Measurements from ENCODE around the gene PIK3C2G.

Gene PIK3C2G

DNA sequence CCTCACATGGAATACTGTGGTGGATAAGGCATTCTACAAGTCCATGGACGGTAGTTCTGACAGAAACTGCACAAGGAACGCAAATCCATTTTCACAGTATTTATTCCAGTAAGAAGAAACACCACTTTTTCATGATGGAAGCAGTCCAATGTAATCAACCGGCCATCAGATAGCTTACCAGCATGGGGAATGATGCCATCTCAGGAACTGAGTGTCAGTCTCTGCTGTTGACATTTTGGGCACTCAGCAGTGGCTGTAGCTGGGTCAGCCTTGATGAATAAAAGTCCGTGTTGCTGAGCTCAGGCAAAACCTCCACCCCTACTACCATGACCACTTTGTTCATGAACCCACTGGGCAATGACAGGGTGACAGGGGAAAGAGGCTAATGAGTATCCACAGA, 373.1 kb downstream of the PIK3C2G start:
- Histone ChIP-seq H3K4me1 (ENCODE audit: control insufficient read depth, insufficient read depth, low read length) (no peaks in the 10 kb centered on the region), H3K9ac (ENCODE audit: low read length) (no peak overlapping the region), H3K4me3 (ENCODE audit: low read length) (no peak overlapping the region), H3K27me3 (ENCODE audit: control insufficient read depth, insufficient read depth, low read length) (no peaks in the 10 kb centered on the region), H3K36me3 (ENCODE audit: control insufficient read depth, insufficient read depth, low read length) (no peaks in the 10 kb centered on the region), H3K9me3 (ENCODE audit: control insufficient read depth, low read length) (no peaks in the 10 kb centered on the region)

- Histone ChIP-seq H3K27me3 (ENCODE audit: control insufficient read depth, insufficient read depth, low read length) (no peaks in the 10 kb centered on the region), H3K9ac (ENCODE audit: low read length) (no peak overlapping the region), H3K36me3 (ENCODE audit: control insufficient read depth, insufficient read depth, low read length) (no peaks in the 10 kb centered on the region), H3K4me1 (ENCODE audit: control insufficient read depth, insufficient read depth, low read length) (no peaks in the 10 kb centered on the region), H3K4me3 (ENCODE audit: low read length) (no peak overlapping the region), H3K9me3 (ENCODE audit: control insufficient read depth, low read length) (no peaks in the 10 kb centered on the region)
Observed at GRCh38 chr12:18640321-18640955, 379.1 kb downstream of the PIK3C2G start.

DNA sequence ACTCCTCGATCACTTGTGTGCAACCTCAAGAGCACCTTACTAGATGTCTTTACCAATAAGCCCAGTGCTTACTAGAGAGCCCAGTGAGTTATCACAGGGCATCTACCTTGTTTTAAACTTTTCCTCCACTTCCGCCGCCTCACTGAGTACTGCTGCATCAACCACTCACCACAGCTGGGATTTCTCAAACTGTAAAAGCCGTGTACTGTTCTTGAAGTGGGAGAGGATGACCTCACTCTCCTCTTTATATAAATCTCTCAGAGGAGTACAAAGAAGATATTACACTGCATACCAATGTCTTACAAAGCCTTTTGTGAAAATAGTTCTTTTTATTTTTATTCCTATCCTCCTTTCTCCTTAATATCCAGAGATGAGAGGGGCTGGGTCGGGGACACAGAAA, 382.4 kb downstream of the PIK3C2G start:
- H3K9ac ChIP-seq (ENCODE audit: low read length), result no peak overlapping the region
- no peaks in the 10 kb centered on the region for H3K9me3 ChIP-seq (ENCODE audit: control insufficient read depth, low read length)
- H3K4me3 ChIP-seq (ENCODE audit: low read length), result no peak overlapping the region
- no peaks in the 10 kb centered on the region for H3K36me3 ChIP-seq (ENCODE audit: control insufficient read depth, insufficient read depth, low read length)
- no peaks in the 10 kb centered on the region for H3K27me3 ChIP-seq (ENCODE audit: control insufficient read depth, insufficient read depth, low read length)
- no peaks in the 10 kb centered on the region for H3K4me1 ChIP-seq (ENCODE audit: control insufficient read depth, insufficient read depth, low read length)

- no peak overlapping the region for H3K9ac ChIP-seq (ENCODE audit: low read length)
- H3K27me3 ChIP-seq (ENCODE audit: control insufficient read depth, insufficient read depth, low read length), result no peaks in the 10 kb centered on the region
- no peaks in the 10 kb centered on the region for H3K4me1 ChIP-seq (ENCODE audit: control insufficient read depth, insufficient read depth, low read length)
Observed at GRCh38 chr12:18644564-18644963, 383.2 kb downstream of the PIK3C2G start.

GRCh38 chr12:18646286-18646890, 385.1 kb downstream of the PIK3C2G start:
- no peaks in the 10 kb centered on the region for H3K9me3 ChIP-seq (ENCODE audit: control insufficient read depth, low read length)
- H3K36me3 ChIP-seq (ENCODE audit: control insufficient read depth, insufficient read depth, low read length), result no peaks in the 10 kb centered on the region
- H3K4me1 ChIP-seq (ENCODE audit: control insufficient read depth, insufficient read depth, low read length), result no peaks in the 10 kb centered on the region
- no peak overlapping the region for H3K4me3 ChIP-seq (ENCODE audit: low read length)
- no peak overlapping the region for H3K9ac ChIP-seq (ENCODE audit: low read length)
- no peaks in the 10 kb centered on the region for H3K27me3 ChIP-seq (ENCODE audit: control insufficient read depth, insufficient read depth, low read length)

More at GRCh38 chr12:18644564-18644963, 383.2 kb downstream of the PIK3C2G start:
- no peak overlapping the region for H3K4me3 ChIP-seq (ENCODE audit: low read length)
- no peaks in the 10 kb centered on the region for H3K36me3 ChIP-seq (ENCODE audit: control insufficient read depth, insufficient read depth, low read length)
- H3K9me3 ChIP-seq (ENCODE audit: control insufficient read depth, low read length), result no peaks in the 10 kb centered on the region

DNA sequence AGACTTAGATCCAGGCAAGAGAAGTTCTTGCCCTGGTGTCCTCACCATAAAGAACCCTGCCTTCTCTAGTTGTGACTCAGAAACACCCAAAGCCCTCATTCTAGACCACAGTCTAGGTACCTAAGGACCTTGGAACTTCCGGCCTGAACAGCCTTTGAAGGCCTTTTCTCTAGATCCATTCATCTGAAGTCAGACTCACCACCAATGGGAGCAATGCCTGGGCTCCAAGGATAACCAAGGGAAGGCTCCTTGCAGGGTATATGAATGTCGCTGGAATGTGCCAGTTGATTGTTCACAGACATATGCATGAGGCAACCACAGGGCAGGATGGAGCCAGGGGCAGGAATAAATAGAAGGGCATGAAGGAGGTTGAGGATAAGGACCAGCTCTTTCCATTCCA, 390.2 kb downstream of the PIK3C2G start:
- H3K36me3 ChIP-seq (ENCODE audit: control insufficient read depth, insufficient read depth, low read length), result no peaks in the 10 kb centered on the region
- H3K4me1 ChIP-seq (ENCODE audit: control insufficient read depth, insufficient read depth, low read length), result no peaks in the 10 kb centered on the region
- H3K4me3 ChIP-seq (ENCODE audit: low read length), result no peak overlapping the region
- H3K9me3 ChIP-seq (ENCODE audit: control insufficient read depth, low read length), result no peaks in the 10 kb centered on the region
- no peak overlapping the region for H3K9ac ChIP-seq (ENCODE audit: low read length)
- no peaks in the 10 kb centered on the region for H3K27me3 ChIP-seq (ENCODE audit: control insufficient read depth, insufficient read depth, low read length)

GRCh38 chr12:18652596-18652995, 391.3 kb downstream of the PIK3C2G start:
- no peaks in the 10 kb centered on the region for H3K4me1 ChIP-seq (ENCODE audit: control insufficient read depth, insufficient read depth, low read length)
- no peak overlapping the region for H3K9ac ChIP-seq (ENCODE audit: low read length)
- no peak overlapping the region for H3K4me3 ChIP-seq (ENCODE audit: low read length)
- H3K36me3 ChIP-seq (ENCODE audit: control insufficient read depth, insufficient read depth, low read length), result no peaks in the 10 kb centered on the region
- H3K27me3 ChIP-seq (ENCODE audit: control insufficient read depth, insufficient read depth, low read length), result no peaks in the 10 kb centered on the region
- H3K9me3 ChIP-seq (ENCODE audit: control insufficient read depth, low read length), result no peaks in the 10 kb centered on the region

DNA sequence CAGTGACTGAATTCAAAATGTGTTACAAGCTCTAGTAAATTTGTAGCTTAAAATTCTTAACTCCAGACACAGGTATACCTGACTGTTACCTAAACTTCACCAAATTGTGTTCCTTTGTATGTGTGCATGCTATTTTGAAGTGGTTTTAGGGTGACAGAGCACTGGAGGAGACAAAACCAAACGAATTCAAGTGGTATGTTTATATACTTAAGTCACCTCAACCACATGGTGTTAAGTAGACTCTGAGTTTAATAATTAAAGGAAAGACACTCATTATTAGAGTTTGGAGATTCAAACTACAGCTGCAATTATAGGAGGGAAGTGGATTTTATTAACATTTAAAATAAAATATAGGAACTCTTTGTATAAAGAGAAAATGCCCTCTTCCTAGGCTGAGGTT, 392.1 kb downstream of the PIK3C2G start:
- no peaks in the 10 kb centered on the region for H3K4me1 ChIP-seq (ENCODE audit: control insufficient read depth, insufficient read depth, low read length)
- H3K9ac ChIP-seq (ENCODE audit: low read length), result no peak overlapping the region
- H3K9me3 ChIP-seq (ENCODE audit: control insufficient read depth, low read length), result no peaks in the 10 kb centered on the region
- H3K36me3 ChIP-seq (ENCODE audit: control insufficient read depth, insufficient read depth, low read length), result no peaks in the 10 kb centered on the region
- H3K4me3 ChIP-seq (ENCODE audit: low read length), result no peak overlapping the region
- no peaks in the 10 kb centered on the region for H3K27me3 ChIP-seq (ENCODE audit: control insufficient read depth, insufficient read depth, low read length)

- H3K27me3 ChIP-seq (ENCODE audit: control insufficient read depth, insufficient read depth, low read length), result no peaks in the 10 kb centered on the region
- no peak overlapping the region for H3K9ac ChIP-seq (ENCODE audit: low read length)
- H3K36me3 ChIP-seq (ENCODE audit: control insufficient read depth, insufficient read depth, low read length), result no peaks in the 10 kb centered on the region
- H3K4me1 ChIP-seq (ENCODE audit: control insufficient read depth, insufficient read depth, low read length), result no peaks in the 10 kb centered on the region
- no peak overlapping the region for H3K4me3 ChIP-seq (ENCODE audit: low read length)
- H3K9me3 ChIP-seq (ENCODE audit: control insufficient read depth, low read length), result no peaks in the 10 kb centered on the region
Observed at GRCh38 chr12:18655351-18655750, 394.0 kb downstream of the PIK3C2G start.

DNA sequence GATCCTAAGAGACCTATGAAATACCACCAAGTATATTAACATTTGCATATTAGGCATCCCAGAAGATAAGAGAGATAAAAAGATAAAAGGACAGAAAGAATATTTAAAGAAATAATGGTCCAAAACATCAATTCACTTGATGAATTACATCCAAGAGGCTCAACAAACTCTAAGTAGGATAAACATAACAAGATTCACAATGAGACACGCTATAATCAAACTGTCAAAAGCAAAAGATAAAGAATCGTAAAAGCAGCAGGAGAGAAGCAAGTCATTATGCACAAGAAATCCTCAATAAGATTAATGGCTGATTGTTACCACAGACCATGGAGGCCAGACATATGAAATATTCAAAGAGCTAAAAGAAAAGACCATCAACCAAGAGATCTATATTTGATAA, 396.9 kb downstream of the PIK3C2G start:
- H3K27me3 ChIP-seq (ENCODE audit: control insufficient read depth, insufficient read depth, low read length), result no peaks in the 10 kb centered on the region
- no peak overlapping the region for H3K9ac ChIP-seq (ENCODE audit: low read length)
- no peaks in the 10 kb centered on the region for H3K4me1 ChIP-seq (ENCODE audit: control insufficient read depth, insufficient read depth, low read length)
- H3K36me3 ChIP-seq (ENCODE audit: control insufficient read depth, insufficient read depth, low read length), result no peaks in the 10 kb centered on the region
- H3K9me3 ChIP-seq (ENCODE audit: control insufficient read depth, low read length), result no peaks in the 10 kb centered on the region
- H3K4me3 ChIP-seq (ENCODE audit: low read length), result no peak overlapping the region

DNA sequence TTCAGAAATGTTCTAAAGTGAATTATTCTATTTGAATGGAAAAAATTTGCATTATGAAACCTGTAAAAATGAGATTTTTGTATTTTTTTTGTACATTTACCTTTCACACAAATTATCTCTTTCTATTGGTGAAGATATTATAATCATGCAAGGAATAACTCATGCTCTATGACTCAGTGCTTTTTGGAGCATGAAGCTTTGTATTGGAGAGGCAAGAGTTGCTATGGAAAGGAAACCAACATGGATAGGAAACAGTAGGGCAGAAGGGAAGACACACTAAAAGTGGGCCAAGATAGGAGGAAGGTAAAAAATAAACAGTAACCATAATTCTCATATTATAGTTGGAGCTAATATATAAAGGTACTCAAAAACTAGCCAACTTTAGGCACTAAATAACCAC, 397.5 kb downstream of the PIK3C2G start:
- Histone ChIP-seq H3K27me3 (ENCODE audit: control insufficient read depth, insufficient read depth, low read length) (no peaks in the 10 kb centered on the region), H3K4me3 (ENCODE audit: low read length) (no peak overlapping the region), H3K9ac (ENCODE audit: low read length) (no peak overlapping the region), H3K9me3 (ENCODE audit: control insufficient read depth, low read length) (no peaks in the 10 kb centered on the region), H3K36me3 (ENCODE audit: control insufficient read depth, insufficient read depth, low read length) (no peaks in the 10 kb centered on the region), H3K4me1 (ENCODE audit: control insufficient read depth, insufficient read depth, low read length) (no peaks in the 10 kb centered on the region)

DNA sequence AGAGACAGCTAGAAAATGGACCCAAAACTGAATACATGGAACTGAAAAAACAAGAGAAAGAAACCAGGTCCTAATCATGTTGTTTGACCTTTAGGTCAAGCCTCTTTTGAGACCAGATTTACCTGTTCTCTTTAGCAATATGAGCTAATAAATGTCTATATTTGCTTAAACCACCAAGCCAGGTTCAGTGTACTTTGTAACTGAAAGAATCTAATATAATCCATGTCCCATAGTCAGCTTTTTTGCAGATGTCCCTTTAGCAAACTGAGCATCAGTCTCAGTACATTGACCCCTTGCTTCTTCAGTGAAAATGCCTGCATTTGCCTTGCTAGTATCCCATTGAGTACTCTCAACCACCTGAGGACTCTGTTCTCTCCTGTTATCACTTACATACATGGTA, 414.8 kb downstream of the PIK3C2G start:
- Histone ChIP-seq H3K9ac (ENCODE audit: low read length) (no peak overlapping the region), H3K27me3 (ENCODE audit: control insufficient read depth, insufficient read depth, low read length) (no peaks in the 10 kb centered on the region), H3K36me3 (ENCODE audit: control insufficient read depth, insufficient read depth, low read length) (no peaks in the 10 kb centered on the region), H3K4me3 (ENCODE audit: low read length) (no peak overlapping the region), H3K9me3 (ENCODE audit: control insufficient read depth, low read length) (no peaks in the 10 kb centered on the region), H3K4me1 (ENCODE audit: control insufficient read depth, insufficient read depth, low read length) (no peaks in the 10 kb centered on the region)
